Right lung (tissue), 5 donors: Measurements from ENCODE around the gene NFATC4. TPM values are rescaled to one million over a fixed set of nuclear protein-coding genes. Genes with fewer than 3 reads are reported as not detected.

Source experiments
- DNase-seq, 2 donors: peaks; one replicate each; pipeline ENCODE4 v3.0.0-alpha.2; 2013
- polyA plus RNA-seq, 5 donors: library from polyadenylated mRNA; unstranded; fragments of 120-200 nt; gene quantifications; one replicate each; pipeline versions ENCODE4 v1.2.1 to v1.2.3, GENCODE V29; 2013; ENCODE audit warnings: inconsistent platforms in 1 of 5, low replicate concordance in 1 of 5; ENCODE audit not compliant: insufficient read length in 5 of 5, insufficient read depth in 1 of 5

Gene NFATC4
- polyA plus RNA-seq, 5 donors, result 64.5 to 102 (median 88.3) TPM

DNA sequence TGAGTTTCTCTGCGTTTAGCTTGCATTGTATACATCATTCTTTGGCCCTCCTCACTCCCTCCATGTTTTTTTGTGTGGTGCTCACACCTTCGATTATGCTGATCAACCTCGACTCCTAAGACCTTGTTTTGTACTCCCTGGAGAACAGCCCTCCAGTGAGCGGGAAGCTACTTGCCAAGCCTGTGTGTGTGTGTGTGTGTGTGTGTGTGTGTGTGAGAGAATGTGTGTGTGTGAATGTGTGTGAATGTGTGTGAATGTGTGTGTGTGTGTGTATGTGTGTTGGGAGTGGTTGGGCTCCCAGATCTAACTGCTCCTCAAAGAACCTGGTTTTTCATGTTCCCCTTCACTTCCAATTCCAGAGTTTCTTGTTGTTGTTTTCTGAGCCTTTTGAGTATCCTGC is 36.8 kb downstream of the NFATC4 start:
- DNase-seq, result no peak

DNA sequence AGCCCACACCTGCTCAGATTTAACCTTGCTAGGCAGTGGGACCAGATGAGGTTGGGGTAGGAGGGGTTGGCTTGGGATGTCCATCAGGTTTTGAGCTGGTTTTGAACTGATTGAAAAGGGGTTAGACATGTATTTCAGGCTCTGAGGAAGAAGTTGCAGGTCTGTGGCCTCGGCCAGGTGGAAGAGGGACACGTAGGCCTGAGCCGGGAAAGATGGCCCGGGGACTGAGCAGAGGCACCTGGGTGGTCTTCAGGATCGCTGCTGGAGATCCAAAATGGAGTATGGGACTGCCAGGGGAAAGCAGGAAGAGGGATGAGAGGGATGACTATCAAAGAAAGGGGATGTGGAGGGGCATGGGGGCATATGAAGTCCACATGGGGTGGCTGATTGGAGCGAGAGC is 38.4 kb downstream of the NFATC4 start:
- DNase-seq, result no peak

DNA sequence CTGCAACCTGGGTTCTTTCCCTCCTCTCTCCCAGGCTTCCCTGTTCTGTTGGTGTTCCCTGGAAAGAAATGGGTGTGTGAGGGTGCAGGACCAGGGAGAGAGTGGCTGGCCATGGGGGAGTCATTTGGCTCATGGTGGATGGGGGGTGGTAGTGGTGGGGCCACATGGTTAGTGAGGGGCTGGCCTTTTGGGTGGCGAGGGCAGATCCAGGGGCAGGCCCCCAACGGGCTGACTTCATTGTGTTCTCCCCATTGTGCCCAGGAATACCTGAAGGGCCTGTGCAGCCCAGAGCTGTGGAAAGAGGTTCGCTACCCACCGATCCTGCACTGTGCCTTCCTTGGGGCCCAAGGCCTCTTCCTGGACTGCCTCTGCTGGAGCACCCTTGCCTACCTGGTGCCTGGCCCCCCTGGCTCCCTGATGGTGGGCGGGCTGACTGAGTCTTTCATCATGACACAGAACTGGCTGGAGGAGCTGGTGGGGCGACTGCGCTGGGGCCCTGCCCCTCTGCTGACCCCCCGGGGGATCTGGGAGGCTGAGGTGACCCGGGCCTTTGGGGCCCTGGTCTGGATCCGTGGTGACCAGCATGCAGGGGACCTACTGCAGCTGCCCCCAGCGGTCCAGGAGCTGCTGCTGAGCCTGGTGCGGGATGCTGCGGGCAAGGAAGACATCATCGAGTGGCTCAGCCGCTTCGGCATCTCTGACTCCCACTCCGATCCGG is 39.8 kb downstream of the NFATC4 start:
- no peak for DNase-seq

DNA sequence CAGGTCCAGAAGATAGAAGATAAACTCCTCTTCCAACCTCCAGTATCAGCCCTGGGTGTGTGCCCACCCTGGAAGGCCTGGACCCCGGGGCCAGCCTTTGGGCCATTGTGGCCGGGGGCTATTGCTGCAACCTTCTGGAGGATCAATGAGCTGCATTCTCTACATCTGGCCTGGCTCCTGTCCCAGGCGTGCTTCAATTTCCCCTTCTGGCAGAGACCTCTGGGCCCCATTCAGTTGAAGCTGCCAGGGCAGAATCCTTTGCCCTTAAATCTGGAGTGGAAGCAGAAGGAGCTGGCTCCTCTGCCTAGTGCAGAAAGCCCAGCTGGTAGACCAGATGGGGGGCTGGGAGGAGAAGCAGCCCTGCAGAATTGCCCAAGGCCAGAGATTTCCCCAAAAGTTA is 40.8 kb downstream of the NFATC4 start:
- no peak for DNase-seq

DNA sequence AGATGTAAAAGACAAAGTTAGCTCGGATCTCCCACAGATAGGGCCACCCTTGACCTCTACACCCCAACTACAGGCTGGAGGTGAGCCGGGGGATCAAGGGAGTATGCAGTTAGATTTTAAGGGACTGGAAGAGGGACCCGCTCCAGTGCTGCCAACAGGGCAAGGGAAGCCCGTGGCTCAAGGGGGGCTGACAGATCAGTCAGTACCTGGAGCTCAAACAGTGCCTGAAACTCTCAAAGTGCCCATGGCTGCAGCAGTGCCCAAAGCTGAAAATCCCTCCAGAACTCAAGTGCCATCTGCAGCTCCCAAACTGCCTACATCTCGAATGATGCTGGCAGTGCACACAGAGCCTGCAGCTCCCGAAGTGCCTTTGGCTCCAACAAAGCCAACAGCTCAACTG is 41.2 kb downstream of the NFATC4 start:
- no peak for DNase-seq

DNA sequence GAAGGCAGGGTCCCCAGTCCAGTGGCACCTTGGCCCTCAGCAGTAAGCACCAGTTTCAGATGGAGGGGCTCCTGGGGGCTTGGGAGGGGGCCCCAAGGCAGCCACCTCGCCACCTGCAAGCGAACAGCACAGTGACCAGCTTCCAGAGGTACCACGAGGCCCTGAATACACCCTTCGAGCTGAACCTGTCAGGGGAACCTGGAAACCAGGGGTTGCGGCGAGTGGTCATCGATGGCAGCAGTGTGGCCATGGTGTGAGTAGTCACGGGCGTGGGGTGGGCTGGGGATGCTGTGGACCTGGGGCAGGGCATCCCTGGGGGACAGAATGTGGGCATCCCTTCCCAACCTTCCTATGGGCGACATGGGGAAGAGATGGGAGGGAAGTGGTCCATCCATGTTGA is 42.0 kb downstream of the NFATC4 start:
- no peak for DNase-seq

DNA sequence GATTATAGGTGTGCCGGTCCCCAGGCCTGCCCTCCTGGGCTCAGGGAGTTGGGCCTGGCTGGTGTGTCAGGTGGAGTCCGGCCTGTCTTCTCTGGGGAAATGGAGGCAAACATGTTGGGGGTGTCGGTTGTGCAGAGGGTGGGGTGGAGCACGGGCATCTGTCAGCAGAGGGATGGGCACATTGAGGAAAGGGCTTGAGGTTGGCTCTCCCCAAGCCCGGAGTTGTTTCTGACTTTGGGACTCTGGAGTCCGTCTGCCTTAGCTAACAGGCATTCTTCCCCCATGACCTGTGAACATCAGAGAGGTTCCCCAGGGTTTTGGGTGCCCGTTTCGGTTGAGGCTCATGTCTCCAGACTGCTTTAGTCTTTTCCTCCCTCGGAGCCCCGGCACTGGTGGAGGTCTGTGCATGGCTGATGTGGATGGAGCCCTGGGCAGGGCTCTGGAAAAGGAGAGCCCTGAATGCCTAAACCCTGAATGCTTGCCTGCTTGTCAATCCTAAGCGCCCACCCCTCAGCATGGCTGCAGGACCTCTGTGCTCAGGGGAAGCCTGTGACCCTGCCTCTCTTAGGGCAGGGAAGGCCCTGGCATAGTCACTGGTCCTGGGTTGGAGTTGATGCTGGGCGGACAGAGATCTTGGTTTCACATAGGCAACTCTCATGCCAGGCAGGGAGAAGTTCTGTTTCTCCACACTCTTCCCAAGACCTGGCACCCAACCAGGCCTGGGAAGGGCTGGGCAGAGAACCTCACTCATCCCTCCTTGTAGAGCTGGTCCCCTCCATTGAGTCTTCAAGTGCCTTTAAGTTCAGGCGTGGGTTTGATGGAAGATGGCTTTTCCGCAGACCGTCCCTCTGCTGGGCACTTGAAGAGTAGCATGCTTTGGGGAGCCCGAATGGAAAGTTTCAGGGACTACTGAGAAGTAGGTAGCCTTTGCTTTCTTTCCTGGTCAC is 43.7 kb downstream of the NFATC4 start:
- DNase-seq, result no peak

DNA sequence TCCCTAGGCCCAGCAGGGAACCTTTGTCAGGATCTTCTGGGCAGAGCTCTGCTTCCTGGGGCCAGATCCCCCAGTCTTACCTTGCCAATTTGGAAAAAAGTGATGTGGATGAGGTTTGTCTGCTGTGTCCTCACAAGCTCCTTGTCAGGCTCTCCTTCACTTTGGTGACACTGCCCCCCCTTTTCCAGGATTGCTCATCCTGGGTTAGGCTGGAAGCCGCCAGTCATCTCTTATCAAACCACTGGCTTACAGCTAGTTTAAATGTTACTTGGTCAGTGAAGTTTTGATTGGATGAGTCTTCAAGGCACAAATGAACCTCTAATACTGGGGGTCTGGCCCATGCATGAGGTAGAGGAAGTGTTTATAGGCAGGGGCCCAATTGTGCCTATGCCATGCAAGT is 46.1 kb downstream of the NFATC4 start:
- DNase-seq, result no peak

DNA sequence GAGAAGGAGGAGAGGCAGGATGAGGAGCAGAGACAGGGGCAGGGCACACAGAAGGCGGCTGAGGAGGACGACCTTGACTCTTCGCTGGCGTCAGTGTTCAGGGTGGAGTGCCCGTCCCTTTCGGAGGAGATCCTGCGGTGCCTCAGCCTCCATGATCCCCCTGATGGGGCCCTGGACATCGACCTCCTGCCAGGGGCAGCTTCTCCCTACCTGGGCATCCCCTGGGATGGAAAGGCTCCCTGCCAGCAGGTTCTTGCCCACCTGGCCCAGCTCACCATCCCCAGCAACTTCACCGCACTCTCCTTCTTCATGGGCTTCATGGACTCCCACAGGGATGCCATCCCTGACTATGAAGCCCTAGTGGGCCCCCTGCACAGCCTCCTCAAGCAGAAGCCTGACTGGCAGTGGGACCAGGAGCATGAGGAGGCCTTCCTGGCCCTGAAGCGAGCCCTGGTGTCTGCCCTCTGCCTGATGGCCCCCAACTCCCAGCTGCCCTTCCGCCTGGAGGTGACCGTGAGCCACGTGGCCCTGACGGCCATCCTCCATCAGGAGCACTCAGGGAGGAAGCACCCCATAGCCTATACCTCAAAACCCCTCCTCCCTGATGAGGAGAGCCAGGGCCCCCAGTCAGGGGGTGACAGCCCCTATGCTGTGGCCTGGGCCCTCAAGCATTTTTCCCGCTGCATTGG is 46.9 kb downstream of the NFATC4 start:
- DNase-seq, result no peak

DNA sequence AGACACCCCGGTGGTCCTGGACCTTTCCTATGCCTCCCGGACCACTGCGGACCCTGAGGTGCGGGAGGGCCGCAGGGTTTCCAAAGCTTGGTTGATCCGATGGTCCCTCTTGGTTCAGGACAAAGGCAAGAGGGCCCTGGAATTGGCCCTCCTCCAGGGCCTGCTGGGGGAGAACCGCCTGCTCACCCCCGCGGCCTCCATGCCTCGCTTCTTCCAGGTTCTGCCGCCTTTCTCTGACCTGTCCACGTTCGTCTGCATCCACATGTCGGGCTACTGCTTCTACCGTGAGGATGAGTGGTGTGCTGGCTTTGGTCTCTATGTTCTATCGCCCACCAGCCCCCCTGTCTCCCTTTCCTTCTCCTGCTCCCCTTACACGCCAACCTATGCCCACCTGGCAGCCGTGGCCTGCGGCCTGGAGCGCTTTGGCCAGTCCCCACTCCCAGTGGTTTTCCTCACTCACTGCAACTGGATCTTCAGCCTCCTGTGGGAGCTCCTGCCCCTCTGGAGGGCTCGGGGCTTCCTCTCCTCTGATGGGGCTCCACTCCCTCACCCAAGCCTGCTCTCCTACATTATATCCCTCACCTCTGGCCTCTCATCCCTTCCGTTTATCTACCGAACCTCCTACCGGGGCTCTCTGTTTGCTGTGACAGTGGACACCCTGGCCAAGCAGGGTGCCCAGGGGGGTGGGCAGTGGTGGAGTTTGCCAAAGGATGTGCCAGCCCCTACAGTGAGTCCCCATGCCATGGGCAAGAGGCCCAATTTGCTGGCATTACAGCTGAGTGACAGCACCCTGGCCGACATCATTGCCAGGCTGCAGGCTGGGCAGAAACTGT is 47.7 kb downstream of the NFATC4 start:
- no peak for DNase-seq

DNA sequence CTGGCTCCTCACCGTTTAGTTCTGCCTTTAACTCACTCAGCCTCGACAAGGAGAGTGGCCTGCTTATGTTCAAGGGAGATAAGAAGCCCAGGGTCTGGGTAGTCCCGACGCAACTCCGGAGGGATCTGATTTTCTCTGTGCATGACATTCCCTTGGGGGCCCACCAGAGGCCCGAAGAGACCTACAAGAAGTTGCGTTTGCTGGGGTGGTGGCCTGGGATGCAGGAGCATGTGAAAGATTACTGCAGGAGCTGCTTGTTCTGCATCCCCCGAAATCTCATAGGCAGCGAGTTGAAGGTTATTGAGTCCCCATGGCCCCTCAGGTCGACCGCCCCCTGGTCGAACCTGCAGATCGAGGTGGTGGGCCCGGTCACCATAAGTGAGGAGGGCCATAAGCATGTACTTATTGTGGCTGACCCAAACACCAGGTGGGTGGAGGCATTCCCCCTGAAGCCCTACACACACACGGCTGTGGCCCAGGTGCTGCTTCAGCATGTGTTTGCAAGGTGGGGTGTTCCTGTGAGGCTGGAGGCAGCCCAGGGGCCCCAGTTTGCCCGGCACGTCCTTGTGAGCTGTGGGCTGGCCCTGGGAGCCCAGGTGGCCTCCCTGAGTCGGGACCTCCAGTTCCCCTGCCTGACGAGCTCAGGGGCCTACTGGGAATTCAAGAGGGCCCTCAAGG is 48.4 kb downstream of the NFATC4 start:
- no peak for DNase-seq

DNA sequence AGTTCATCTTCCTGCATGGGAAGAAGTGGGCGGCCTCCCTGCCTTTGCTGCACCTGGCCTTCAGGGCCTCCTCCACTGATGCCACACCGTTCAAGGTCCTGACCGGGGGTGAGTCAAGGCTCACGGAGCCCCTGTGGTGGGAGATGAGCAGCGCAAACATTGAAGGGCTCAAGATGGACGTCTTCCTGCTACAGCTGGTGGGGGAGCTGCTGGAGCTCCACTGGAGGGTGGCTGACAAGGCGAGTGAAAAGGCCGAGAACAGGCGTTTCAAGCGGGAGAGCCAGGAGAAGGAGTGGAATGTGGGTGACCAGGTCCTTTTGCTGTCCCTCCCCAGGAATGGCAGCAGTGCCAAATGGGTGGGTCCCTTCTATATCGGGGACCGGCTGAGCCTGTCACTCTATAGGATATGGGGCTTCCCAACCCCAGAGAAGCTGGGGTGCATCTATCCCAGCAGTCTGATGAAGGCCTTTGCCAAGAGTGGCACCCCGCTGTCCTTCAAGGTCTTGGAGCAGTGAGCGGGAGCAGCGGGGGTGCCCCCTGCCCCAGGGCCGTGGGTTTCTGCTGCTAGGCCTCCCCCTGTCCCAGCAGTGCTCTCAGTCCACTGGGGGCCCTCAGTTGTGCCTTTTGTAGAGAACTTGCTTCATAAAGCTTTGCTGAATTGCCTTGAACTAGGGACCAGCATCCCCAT is 49.1 kb downstream of the NFATC4 start:
- no peak for DNase-seq

DNA sequence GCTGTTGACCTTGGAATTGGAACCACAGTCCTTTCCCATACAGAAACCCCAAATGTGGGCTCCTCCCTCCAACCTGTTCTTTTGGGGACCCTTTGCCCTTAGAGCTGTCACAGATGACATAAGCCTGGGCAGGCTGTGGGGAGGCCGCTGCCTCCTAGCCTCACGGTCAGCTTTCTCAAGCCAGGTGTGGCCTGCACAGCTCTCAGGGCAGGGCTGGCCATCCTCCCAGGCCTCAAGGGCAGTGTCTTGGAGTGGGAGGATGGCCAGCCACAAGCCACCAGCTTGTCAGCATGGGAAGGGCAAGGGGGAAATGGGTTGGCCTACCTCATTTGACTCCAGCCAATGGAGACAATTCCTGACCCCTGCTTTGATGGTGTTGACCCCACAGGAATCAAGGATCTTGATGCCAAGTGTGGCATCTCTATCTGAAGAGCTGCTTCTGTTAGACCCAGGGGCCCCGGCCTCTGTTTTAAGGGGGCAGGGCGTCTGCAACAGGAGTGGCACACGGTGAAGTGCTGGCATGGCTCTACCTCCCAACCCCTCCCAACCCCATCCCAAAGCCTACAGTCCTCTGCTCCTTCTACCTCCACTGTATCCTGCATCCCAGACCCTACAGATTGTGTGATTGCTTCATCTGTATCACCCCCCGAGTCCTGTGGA is 50.0 kb downstream of the NFATC4 start:
- no peak for DNase-seq

DNA sequence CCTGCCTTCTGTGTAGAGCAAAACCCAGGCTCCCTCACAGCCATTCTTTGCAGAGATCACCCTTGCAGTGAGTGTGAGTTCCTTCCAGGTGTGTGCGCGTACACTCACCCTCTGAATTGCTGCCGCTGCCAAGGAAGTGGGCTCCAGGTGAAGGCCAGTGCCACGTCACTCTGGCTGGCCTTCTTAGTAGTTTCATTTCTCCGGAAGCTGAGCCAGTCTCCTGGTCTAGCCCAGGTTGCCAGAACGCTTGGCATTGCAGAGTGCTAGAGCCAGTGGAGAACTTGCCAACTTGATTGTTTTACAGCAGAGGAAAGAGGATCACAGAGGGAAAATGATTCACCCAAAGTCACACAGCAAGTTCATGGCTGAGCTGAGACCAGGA is 50.5 kb downstream of the NFATC4 start:
- DNase-seq, result no peak

DNA sequence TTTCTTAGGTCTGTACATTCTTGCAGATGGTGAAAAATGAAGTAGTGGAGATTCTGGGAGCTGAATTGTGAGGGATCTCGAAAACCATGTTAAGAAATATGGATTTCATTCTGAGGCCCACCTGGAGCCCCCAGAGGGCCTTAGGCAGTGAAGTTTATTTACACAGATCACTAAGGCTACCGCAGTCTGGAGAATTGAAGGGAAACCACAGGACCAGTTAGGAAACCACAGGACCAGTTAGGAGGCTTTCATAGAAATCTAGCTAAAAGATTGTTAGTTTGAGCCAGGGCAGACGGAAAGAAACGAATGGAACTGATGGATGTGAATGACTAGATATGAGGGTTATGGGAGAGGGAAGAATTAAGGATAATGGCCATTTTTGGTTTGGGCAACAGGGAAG is 54.3 kb downstream of the NFATC4 start:
- DNase-seq, result no peak

DNA sequence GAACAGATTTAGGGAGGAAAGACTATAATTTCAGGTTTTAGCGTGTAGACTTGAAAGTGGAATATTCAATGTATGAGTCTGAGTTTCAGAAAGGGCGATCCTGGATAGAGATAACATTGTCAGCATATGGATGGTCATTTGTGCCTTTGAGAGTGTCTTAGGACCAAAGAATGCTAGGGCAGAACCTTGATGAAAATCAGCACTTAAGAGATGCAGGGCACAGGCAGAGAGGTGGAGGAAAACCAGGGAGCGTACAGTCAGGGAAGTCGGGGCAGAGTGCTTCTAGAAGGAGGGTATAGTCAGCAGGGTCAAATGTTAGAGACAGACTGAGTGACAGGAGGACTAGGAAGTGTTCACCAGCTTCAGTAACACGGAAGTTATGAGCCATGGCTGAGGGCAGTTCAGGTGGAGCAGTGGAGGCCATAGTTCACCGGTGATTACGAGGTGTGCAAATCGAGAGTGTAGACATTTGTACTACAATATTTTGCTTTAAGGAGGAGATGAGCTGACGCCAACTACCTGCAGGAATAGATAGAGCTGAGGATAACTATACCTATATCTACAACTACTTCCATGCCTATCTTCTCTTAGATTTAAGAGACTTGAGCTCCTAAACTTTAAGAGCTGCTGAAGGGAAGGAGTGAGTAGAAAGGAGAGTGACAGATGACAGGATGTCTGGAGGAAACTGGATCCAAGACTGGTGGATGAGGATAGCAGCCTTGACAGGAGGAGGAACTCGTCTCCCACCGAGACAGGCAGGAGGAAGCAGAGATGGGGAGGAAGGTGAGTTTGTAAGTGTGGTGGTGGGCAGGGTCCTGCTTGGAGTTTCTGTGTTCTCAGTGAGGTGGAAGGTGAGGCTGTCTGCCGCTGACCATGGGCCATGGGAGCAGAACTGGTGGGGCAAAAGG is 55.0 kb downstream of the NFATC4 start:
- DNase-seq, result no peak

DNA sequence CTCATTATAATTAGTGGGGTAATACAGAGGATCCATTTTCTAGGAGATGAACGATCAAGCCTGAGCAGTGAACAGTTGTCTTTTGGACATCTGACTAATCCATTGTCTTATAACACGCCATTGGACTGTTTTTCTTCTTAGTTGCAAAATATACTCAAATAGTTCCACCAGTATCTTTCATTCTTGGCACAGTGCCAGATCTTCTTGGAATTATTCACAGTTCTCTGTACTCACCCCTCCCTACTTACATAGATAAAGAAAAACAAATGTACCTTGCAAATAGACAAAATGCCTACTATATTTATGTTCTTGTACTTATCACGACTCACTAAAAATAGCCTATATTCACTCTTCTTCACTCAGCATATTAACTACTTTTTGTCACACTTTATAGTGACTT is 57.7 kb downstream of the NFATC4 start:
- DNase-seq, result no peak

DNA sequence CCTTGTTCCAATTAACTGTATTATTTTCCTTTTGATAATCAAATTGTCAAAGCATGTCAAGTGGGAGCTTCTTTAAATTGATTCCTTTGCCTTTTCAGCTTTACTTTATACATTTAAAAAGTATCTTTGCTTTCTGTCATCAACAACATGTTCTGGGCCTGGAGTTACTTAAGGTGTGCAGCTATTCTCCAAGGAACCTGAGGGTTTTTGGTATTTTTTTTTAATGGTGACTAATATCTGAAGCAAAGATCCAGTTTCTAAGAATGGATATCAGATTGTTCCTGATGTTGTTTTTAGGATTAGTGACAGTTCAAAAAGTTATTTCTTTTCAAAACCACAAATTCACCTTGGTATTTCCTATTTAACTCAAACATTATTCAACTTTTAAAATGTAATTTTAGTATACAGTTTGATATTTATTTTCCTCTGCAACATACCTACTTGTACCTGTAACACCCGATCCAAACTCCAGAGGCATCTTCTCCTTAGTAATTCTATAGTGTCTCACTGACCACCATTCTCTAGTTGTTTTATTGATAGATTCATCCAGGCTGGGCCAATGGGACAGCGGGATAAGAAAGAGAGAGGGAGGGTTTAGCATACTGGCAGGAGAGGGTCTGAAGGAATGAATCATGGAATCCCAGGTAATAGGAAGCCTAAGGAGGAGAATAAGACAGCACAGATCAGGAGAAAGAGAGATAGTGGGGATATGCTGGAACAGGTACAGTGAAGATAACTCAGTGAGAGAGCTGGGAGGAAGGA is 58.3 kb downstream of the NFATC4 start:
- no peak for DNase-seq
